GM19455 (cell line): Measurements from ENCODE around the gene NNT.
"Not testable (repeated sequence)": the region's sequence is repeated elsewhere in the genome, so short reads cannot be mapped to it uniquely, and the experiment has no call there.

Experiments
- ATAC-seq: cut with Tn5 transposase; IDR thresholded peaks from one replicate; pipeline ENCODE4 v1.9.1; 2021; ENCODE audit not compliant: unreplicated experiment

The NNT gene

DNA sequence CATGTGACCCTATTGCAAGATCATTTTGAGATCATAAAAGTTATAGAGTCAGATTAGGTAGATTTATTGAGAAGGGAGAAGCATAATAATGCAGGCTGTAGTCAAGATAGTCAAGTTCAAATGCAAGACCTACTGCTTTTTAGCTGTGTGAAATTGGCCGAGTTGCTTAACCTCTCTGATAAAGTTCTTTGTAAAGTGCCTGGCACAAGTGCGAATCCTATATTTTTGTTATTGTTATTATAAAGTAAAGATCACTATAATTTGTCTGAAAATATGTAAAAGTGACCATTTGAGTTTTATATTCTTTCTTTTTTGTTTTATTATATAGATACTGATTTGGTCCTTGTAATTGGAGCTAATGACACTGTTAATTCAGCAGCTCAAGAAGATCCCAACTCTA, 99.3 kb downstream of the NNT start:
- ATAC-seq, result no peak

DNA sequence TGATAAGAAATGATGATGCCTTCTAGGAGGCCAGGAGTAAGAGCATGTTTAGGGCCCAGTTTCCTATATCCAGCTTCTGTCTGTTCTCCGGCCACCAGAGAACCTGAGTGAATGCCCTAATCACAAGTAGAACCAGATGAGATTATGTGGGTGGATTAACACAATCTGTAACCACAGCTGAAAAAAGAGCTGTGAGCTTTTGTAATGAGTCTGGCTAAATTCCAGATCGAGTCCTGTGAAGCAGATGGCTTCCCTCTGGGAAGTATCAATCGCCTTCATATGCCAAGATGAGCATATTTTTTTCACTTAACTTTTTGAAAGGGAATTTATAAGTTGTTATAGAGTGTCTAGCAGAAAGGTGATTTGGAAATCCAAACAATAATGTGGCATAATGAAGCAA, 99.8 kb downstream of the NNT start:
- no peak for ATAC-seq

- no peak for ATAC-seq
Observed at GRCh38 chr5:43704243-43704642, 101.3 kb downstream of the NNT start.

- ATAC-seq, result not testable (repeated sequence)
Observed at GRCh38 chr5:43706576-43706975, 103.6 kb downstream of the NNT start.

DNA sequence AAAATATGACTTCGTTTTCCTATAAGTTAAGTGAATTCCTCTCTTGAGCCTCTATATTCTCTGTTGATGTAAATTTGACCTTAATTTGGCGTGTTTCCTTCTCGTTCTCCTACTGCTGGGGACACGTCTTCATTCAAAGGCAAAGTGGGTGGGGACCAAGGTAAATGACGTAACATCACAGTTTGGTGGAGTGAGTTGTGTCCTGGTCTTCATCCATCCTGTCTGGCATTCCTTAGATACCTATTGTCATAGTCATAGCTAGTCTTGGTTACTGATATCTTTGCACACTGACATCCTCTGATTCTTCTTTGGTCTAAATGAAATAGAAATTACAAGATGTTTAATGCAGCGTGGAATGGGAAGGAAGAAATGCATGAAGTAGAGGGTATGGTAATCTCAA, 108.5 kb downstream of the NNT start:
- ATAC-seq, result no peak

DNA sequence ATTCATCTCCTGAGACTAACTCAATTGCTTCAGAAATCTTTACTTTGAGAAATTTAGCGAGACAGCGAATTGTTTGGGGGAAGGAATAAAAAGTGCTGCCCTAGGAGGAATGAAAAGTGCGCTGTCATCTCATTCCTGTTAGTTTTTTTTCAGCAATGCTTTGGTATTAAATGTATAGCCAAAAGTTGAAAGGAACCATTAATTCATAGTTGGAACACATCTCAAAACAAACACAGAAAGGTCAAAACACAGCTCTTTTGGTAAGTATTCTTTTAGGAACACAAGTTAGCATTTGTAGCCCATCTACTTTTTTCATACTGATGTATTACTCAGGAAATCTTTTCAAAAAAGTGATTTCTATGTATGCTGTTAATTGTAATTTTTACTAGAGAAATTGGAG, 109.1 kb downstream of the NNT start:
- no peak for ATAC-seq

GRCh38 chr5:43719783-43720182, 116.8 kb downstream of the NNT start:
- not testable (repeated sequence) for ATAC-seq

- no peak for ATAC-seq
Observed at GRCh38 chr5:43728581-43728980, 125.6 kb downstream of the NNT start.

- no peak for ATAC-seq
Observed at GRCh38 chr5:43729846-43730478, 127.0 kb downstream of the NNT start.

GRCh38 chr5:43730832-43731342, 127.9 kb downstream of the NNT start:
- ATAC-seq, result no peak

GRCh38 chr5:43731573-43731972, 128.6 kb downstream of the NNT start:
- no peak for ATAC-seq

GRCh38 chr5:43745923-43746548, 143.1 kb downstream of the NNT start:
- not testable (repeated sequence) for ATAC-seq

- ATAC-seq, result no peak
Observed at GRCh38 chr5:43750809-43751208, 147.8 kb downstream of the NNT start.

DNA sequence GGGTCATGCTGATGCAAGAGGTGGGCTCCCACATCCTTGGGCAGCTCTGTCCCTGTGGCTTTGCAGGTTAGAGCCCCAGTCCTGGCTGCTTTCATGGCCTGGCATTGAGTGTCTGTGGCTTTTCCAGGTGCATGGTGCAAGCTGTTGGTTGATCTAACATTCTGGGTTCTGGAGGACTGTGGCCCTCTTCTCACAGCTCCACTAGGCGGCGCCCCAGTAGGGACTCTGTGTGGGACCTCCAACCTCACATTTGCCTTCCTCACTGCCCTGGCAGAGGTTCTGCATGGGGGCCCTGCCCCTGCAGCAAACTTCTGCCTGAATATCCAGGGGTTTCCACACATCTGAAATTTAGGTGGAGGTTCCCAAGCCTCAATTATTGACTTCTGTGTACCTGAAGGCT, 150.1 kb downstream of the NNT start:
- no peak for ATAC-seq
